SW480 (cell line): Measurements from ENCODE around the gene DAGLA.

Experiments
- DNase-seq: peaks from one replicate; pipeline ENCODE4 v3.0.0-alpha.2; 2016; ENCODE audit warnings: low spot score

Gene DAGLA

GRCh38 chr11:61690706-61691379, 10.7 kb downstream of the DAGLA start:
- DNase-seq = no peak

GRCh38 chr11:61691380-61692156, 11.4 kb downstream of the DAGLA start:
- no peak for DNase-seq

- DNase-seq = no peak
These were observed 13.9 kb downstream of the DAGLA start for GRCh38 chr11:61693922-61694601.

- DNase-seq = no peak
These were observed 14.4 kb downstream of the DAGLA start for GRCh38 chr11:61694602-61694939.

- DNase-seq = peak; percentile 49
These were observed 14.9 kb downstream of the DAGLA start for GRCh38 chr11:61694946-61695706.

- DNase-seq = peak; percentile 92
These were observed 15.7 kb downstream of the DAGLA start for GRCh38 chr11:61695917-61696316.

GRCh38 chr11:61696602-61697001, 16.4 kb downstream of the DAGLA start:
- no peak for DNase-seq

- DNase-seq = peak; percentile 96
These were observed 16.9 kb downstream of the DAGLA start for GRCh38 chr11:61697078-61697502.

- no peak for DNase-seq
These were observed 17.6 kb downstream of the DAGLA start for GRCh38 chr11:61697764-61698163.

- no peak for DNase-seq
These were observed 18.2 kb downstream of the DAGLA start for GRCh38 chr11:61698173-61698948.

- peak; percentile 66 for DNase-seq
These were observed 19.6 kb downstream of the DAGLA start for GRCh38 chr11:61699737-61700160.

- peak; percentile 89 for DNase-seq
These were observed 20.0 kb downstream of the DAGLA start for GRCh38 chr11:61700212-61700611.

GRCh38 chr11:61700720-61701119, 20.5 kb downstream of the DAGLA start:
- no peak for DNase-seq

GRCh38 chr11:61701242-61701886, 21.2 kb downstream of the DAGLA start:
- DNase-seq = peak; percentile 44

GRCh38 chr11:61702701-61703312, 22.6 kb downstream of the DAGLA start:
- no peak for DNase-seq

GRCh38 chr11:61704838-61705237, 24.6 kb downstream of the DAGLA start:
- no peak for DNase-seq

GRCh38 chr11:61706452-61707400, 26.5 kb downstream of the DAGLA start:
- no peak for DNase-seq

- DNase-seq = peak; percentile 70
These were observed 27.4 kb downstream of the DAGLA start for GRCh38 chr11:61707574-61707973.

GRCh38 chr11:61709110-61709509, 28.9 kb downstream of the DAGLA start:
- no peak for DNase-seq
